ENCODE measurements around the gene UBE2G1.

UBE2G1 gene

GRCh38 chr17:4309897-4310296 lies 56.6 kb downstream of the UBE2G1 start:
- in situ Hi-C loops (cut with HindIII; ENCODE audit: low sequenced_read_pairs) = no loop called here

GRCh38 chr17:4307179-4307930 lies 59.1 kb downstream of the UBE2G1 start:
- in situ Hi-C loops (cut with HindIII; ENCODE audit: low sequenced_read_pairs) = no loop called here

GRCh38 chr17:4305224-4305623 lies 61.3 kb downstream of the UBE2G1 start:
- in situ Hi-C loops (cut with HindIII; ENCODE audit: low sequenced_read_pairs) = no loop called here

- in situ Hi-C loops (cut with HindIII; ENCODE audit: low sequenced_read_pairs) = no loop called here
These were observed 62.0 kb downstream of the UBE2G1 start for GRCh38 chr17:4304417-4305027.

GRCh38 chr17:4301066-4301465 lies 65.4 kb downstream of the UBE2G1 start:
- in situ Hi-C loops (cut with HindIII; ENCODE audit: low sequenced_read_pairs) = no loop called here

- in situ Hi-C loops (cut with HindIII; ENCODE audit: low sequenced_read_pairs) = no loop called here
These were observed 69.1 kb downstream of the UBE2G1 start for GRCh38 chr17:4297351-4297750.

- in situ Hi-C loops (cut with HindIII; ENCODE audit: low sequenced_read_pairs) = no loop called here
These were observed 70.8 kb downstream of the UBE2G1 start for GRCh38 chr17:4295686-4296085.

- in situ Hi-C loops (cut with HindIII; ENCODE audit: low sequenced_read_pairs) = no loop called here
These were observed 72.9 kb downstream of the UBE2G1 start for GRCh38 chr17:4293572-4293971.

- in situ Hi-C loops (cut with HindIII; ENCODE audit: low sequenced_read_pairs) = no loop called here
These were observed 78.8 kb downstream of the UBE2G1 start for GRCh38 chr17:4287710-4288109.

- in situ Hi-C loops (cut with HindIII; ENCODE audit: low sequenced_read_pairs) = no loop called here
These were observed 90.0 kb downstream of the UBE2G1 start for GRCh38 chr17:4276514-4276913.

- in situ Hi-C loops (cut with HindIII; ENCODE audit: low sequenced_read_pairs) = no loop called here
These were observed 93.5 kb downstream of the UBE2G1 start for GRCh38 chr17:4272972-4273368.

- in situ Hi-C loops (cut with HindIII; ENCODE audit: low sequenced_read_pairs) = no loop called here
These were observed 94.1 kb downstream of the UBE2G1 start for GRCh38 chr17:4272213-4272971.

- in situ Hi-C loops (cut with HindIII; ENCODE audit: low sequenced_read_pairs) = no loop called here
These were observed 95.7 kb downstream of the UBE2G1 start for GRCh38 chr17:4270736-4271135.

- in situ Hi-C loops (cut with HindIII; ENCODE audit: low sequenced_read_pairs) = no loop called here
These were observed 96.6 kb downstream of the UBE2G1 start for GRCh38 chr17:4269915-4270314.

GRCh38 chr17:4267402-4267801 lies 99.1 kb downstream of the UBE2G1 start:
- in situ Hi-C loops (cut with HindIII; ENCODE audit: low sequenced_read_pairs) = no loop called here

- in situ Hi-C loops (cut with HindIII; ENCODE audit: low sequenced_read_pairs) = no loop called here
These were observed 99.9 kb downstream of the UBE2G1 start for GRCh38 chr17:4266550-4266949.

- in situ Hi-C loops (cut with HindIII; ENCODE audit: low sequenced_read_pairs) = no loop called here
These were observed 102.9 kb downstream of the UBE2G1 start, which contains the start of gene ANKFY1 for GRCh38 chr17:4263282-4264215. ANKFY1 (minus strand) TSS chr17:4263979; CDS start chr17:4263941, 38 bp downstream.

GRCh38 chr17:4262703-4263102 lies 103.8 kb downstream of the UBE2G1 start:
- in situ Hi-C loops (cut with HindIII; ENCODE audit: low sequenced_read_pairs) = no loop called here

- in situ Hi-C loops (cut with HindIII; ENCODE audit: low sequenced_read_pairs) = no loop called here
These were observed 105.0 kb downstream of the UBE2G1 start for GRCh38 chr17:4261452-4261851.

- in situ Hi-C loops (cut with HindIII; ENCODE audit: low sequenced_read_pairs) = no loop called here
These were observed 107.6 kb downstream of the UBE2G1 start for GRCh38 chr17:4258867-4259266.

- in situ Hi-C loops (cut with HindIII; ENCODE audit: low sequenced_read_pairs) = no loop called here
These were observed 109.5 kb downstream of the UBE2G1 start for GRCh38 chr17:4256952-4257351.
